HEK293 (cell line): ENCODE data around the gene FOXK2.

Source experiments
- CTCF ChIA-PET: fragments of 350-600 bp; formaldehyde crosslinking; extraction: SDS; loops from one replicate; lab custom pipeline; 2021; ENCODE audit warnings: antibody characterized with exemption; lab: Yijun Ruan, JAX
- POLR2A ChIA-PET: fragments of 300-600 bp; formaldehyde crosslinking; extraction: SDS; loops from one replicate; lab custom pipeline; 2020; ENCODE audit warnings: antibody characterized with exemption, inconsistent platforms; lab: Yijun Ruan, JAX
- H3K27ac ChIP-seq: fragments of 200-500 bp; sonication (Bioruptor generic); 2 replicates; pipeline ENCODE4 v1.5.1; 2014; ENCODE audit warnings: low read depth, low read length, control low read depth, inconsistent platforms; ENCODE audit errors: extremely low read depth
- H3K36me3 ChIP-seq, 2 experiments: fragments of 200-500 bp in 1 of 2; sonication (Bioruptor generic) in 1 of 2; 1 replicate in 1 of 2; 2 replicates in 1 of 2; pipeline ENCODE4 v1.5.1; 2014 to 2017; ENCODE audit warnings: inconsistent platforms in 2 of 2, low read length in 2 of 2; ENCODE audit not compliant: control insufficient read depth in 2 of 2, insufficient read depth in 1 of 2
- H3K4me1 ChIP-seq: fragments of 200-500 bp; sonication (Bioruptor generic); 2 replicates; pipeline ENCODE4 v1.5.1; 2014; ENCODE audit warnings: mild to moderate bottlenecking, low read length, inconsistent platforms; ENCODE audit not compliant: control insufficient read depth, insufficient read depth
- H3K4me3 ChIP-seq: 2 replicates; pipeline ENCODE4 v1.5.1; 2011; ENCODE audit warnings: low read depth, mild to moderate bottlenecking, control low read depth, low read length, moderate library complexity
- H3K9me3 ChIP-seq: fragments of 200-500 bp; sonication (Bioruptor generic); 2 replicates; pipeline ENCODE4 v1.5.1; 2014; ENCODE audit warnings: low read depth, low read length, inconsistent platforms; ENCODE audit not compliant: control insufficient read depth, insufficient read depth
- EGR2 ChIP-seq: fragments of 450-650 bp; formaldehyde crosslinking; IDR thresholded peaks from 2 replicates; pipeline ENCODE4 v1.5.1; 2016; ENCODE audit warnings: low read depth, missing biosample characterization, missing genetic modification characterization
- FEZF1 ChIP-seq: fragments of 450-650 bp; formaldehyde crosslinking; IDR thresholded peaks from 2 replicates; pipeline ENCODE4 v1.5.1; 2016; ENCODE audit warnings: missing biosample characterization, missing genetic modification characterization
- HOXC10 ChIP-seq: sonication (generic); formaldehyde crosslinking; IDR thresholded peaks from 2 replicates; pipeline ENCODE4 v1.8.1; 2023; ENCODE audit warnings: mild to moderate bottlenecking, missing genetic modification reagents
- HOXD13 ChIP-seq: sonication (generic); formaldehyde crosslinking; IDR thresholded peaks from 2 replicates; pipeline ENCODE4 v1.8.0; 2022; ENCODE audit warnings: missing genetic modification reagents, borderline replicate concordance
- KLF9 ChIP-seq: fragments of 450-650 bp; formaldehyde crosslinking; IDR thresholded peaks from 2 replicates; pipeline ENCODE4 v1.5.1; 2016; ENCODE audit warnings: missing biosample characterization, missing genetic modification characterization, low read depth
- SP2 ChIP-seq: fragments of 450-650 bp; formaldehyde crosslinking; IDR thresholded peaks from 2 replicates; pipeline ENCODE4 v1.5.1; 2016; ENCODE audit warnings: missing biosample characterization, missing genetic modification characterization
- YY2 ChIP-seq: fragments of 450-650 bp; formaldehyde crosslinking; IDR thresholded peaks from 2 replicates; pipeline ENCODE4 v1.5.1; 2016; ENCODE audit warnings: missing biosample characterization, missing genetic modification characterization
- ZBTB20 ChIP-seq: fragments of 450-650 bp; formaldehyde crosslinking; IDR thresholded peaks from 2 replicates; pipeline ENCODE4 v1.5.1; 2016; ENCODE audit warnings: missing biosample characterization, missing genetic modification characterization
- ZBTB44 ChIP-seq: fragments of 450-650 bp; IDR thresholded peaks from 2 replicates; pipeline ENCODE4 v1.5.1; 2018; ENCODE audit warnings: missing biosample characterization, mild to moderate bottlenecking, missing genetic modification characterization
- ZFHX2 ChIP-seq: fragments of 450-650 bp; formaldehyde crosslinking; conservative IDR thresholded peaks from 2 replicates; pipeline ENCODE4 v1.5.1; 2016; ENCODE audit warnings: missing biosample characterization, missing genetic modification characterization
- ZNF223 ChIP-seq: fragments of 450-650 bp; formaldehyde crosslinking; IDR thresholded peaks from 2 replicates; pipeline ENCODE4 v1.5.1; 2016; ENCODE audit warnings: missing biosample characterization, missing genetic modification characterization
- ZNF239 ChIP-seq: fragments of 450-650 bp; formaldehyde crosslinking; IDR thresholded peaks from 2 replicates; pipeline ENCODE4 v1.5.1; 2016; ENCODE audit warnings: missing biosample characterization, missing genetic modification characterization
- ZNF266 ChIP-seq: fragments of 450-650 bp; formaldehyde crosslinking; IDR thresholded peaks from 2 replicates; pipeline ENCODE4 v1.5.1; 2016; ENCODE audit warnings: missing biosample characterization, missing genetic modification characterization, low read depth
- ZNF335 ChIP-seq: fragments of 450-650 bp; formaldehyde crosslinking; conservative IDR thresholded peaks from 2 replicates; pipeline ENCODE4 v1.5.1; 2016; ENCODE audit warnings: missing biosample characterization, missing genetic modification characterization
- ZNF394 ChIP-seq: fragments of 450-650 bp; formaldehyde crosslinking; IDR thresholded peaks from 2 replicates; pipeline ENCODE4 v1.5.1; 2016; ENCODE audit warnings: missing biosample characterization, missing genetic modification characterization, mild to moderate bottlenecking, moderate library complexity, borderline replicate concordance
- ZNF529 ChIP-seq: fragments of 450-650 bp; formaldehyde crosslinking; IDR thresholded peaks from 2 replicates; pipeline ENCODE4 v1.5.1; 2017; ENCODE audit warnings: missing genetic modification characterization, missing biosample characterization; ENCODE audit not compliant: insufficient replicate concordance
- ZNF548 ChIP-seq: fragments of 450-650 bp; formaldehyde crosslinking; IDR thresholded peaks from 2 replicates; pipeline ENCODE4 v1.5.1; 2016; ENCODE audit warnings: missing biosample characterization, missing genetic modification characterization
- ZNF677 ChIP-seq: fragments of 450-650 bp; IDR thresholded peaks from 2 replicates; pipeline ENCODE4 v1.5.0; 2018; ENCODE audit warnings: missing biosample characterization, mild to moderate bottlenecking, missing genetic modification characterization, moderate library complexity
- ZNF747 ChIP-seq: fragments of 450-650 bp; formaldehyde crosslinking; IDR thresholded peaks from 2 replicates; pipeline ENCODE4 v1.5.1; 2016; ENCODE audit warnings: missing biosample characterization, missing genetic modification characterization
- ZSCAN30 ChIP-seq: fragments of 450-650 bp; IDR thresholded peaks from 2 replicates; pipeline ENCODE4 v1.5.1; 2018; ENCODE audit warnings: missing biosample characterization, mild to moderate bottlenecking, missing genetic modification characterization, moderate library complexity
- TF ChIP-seq, protein P1 (sequence below): fragments of 450-650 bp; formaldehyde crosslinking; IDR thresholded peaks from 2 replicates; pipeline ENCODE4 v1.5.1; 2016; ENCODE audit warnings: missing biosample characterization, missing genetic modification characterization
- TF ChIP-seq, protein P2 (sequence below): fragments of 450-650 bp; IDR thresholded peaks from 2 replicates; pipeline ENCODE4 v1.5.1; 2018; ENCODE audit warnings: missing biosample characterization, missing genetic modification characterization
- TF ChIP-seq, protein P3 (sequence below): fragments of 450-650 bp; formaldehyde crosslinking; IDR thresholded peaks from 2 replicates; pipeline ENCODE4 v1.5.1; 2016; ENCODE audit warnings: missing biosample characterization, missing genetic modification characterization, borderline replicate concordance
- TF ChIP-seq, protein P4 (sequence below): fragments of 450-650 bp; formaldehyde crosslinking; IDR thresholded peaks from 2 replicates; pipeline ENCODE4 v1.5.1; 2017; ENCODE audit warnings: missing biosample characterization, missing genetic modification characterization

Gene FOXK2

GRCh38 chr17:82629748-82630147 is 110.2 kb downstream of the FOXK2 start:
- TF ChIP-seq ZSCAN30 (tag by site-specific recombination) (no peak), ZNF677 (tag by site-specific recombination) (no peak), ZFHX2 (tag by site-specific recombination) (peak; percentile 73), EGR2 (peak; percentile 53), ZNF335 (tag by site-specific recombination) (no peak)
- TF ChIP-seq, protein P1, sequence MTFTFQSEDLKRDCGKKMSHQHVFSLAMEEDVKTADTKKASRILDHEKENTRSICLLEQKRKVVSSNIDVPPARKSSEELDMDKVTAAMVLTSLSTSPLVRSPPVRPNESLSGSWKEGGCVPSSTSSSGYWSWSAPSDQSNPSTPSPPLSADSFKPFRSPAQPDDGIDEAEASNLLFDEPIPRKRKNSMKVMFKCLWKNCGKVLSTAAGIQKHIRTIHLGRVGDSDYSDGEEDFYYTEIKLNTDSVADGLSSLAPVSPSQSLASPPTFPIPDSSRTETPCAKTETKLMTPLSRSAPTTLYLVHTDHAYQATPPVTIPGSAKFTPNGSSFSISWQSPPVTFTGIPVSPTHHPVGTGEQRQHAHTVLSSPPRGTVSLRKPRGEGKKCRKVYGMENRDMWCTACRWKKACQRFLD: no peak
- TF ChIP-seq, all 188 proteins: peak for 2
- Histone ChIP-seq H3K4me1 (no peaks in the 10 kb centered on the region), H3K9me3 (no peaks in the 10 kb centered on the region), H3K4me3 (no peak overlapping the region), H3K27ac (0 out of 2 replicates have a peak overlapping the region, but pooled peaks have one; percentile 17), H3K36me3 (peaks cover 83 to 85% of the 10 kb centered on the region in 2 experiments)
- CTCF ChIA-PET: no interaction called here
- POLR2A ChIA-PET: no interaction called here

- TF ChIP-seq HOXC10 (CRISPR knock-in tag) (no peak), FEZF1 (tag by site-specific recombination) (no peak), HOXD13 (CRISPR knock-in tag) (no peak), ZNF677 (tag by site-specific recombination) (no peak), ZNF529 (tag by site-specific recombination) (no peak), ZNF223 (tag by site-specific recombination) (no peak), ZNF239 (no peak), ZSCAN30 (tag by site-specific recombination) (no peak), YY2 (tag by site-specific recombination) (no peak), ZBTB44 (tag by site-specific recombination) (no peak)
- TF ChIP-seq, protein P2, sequence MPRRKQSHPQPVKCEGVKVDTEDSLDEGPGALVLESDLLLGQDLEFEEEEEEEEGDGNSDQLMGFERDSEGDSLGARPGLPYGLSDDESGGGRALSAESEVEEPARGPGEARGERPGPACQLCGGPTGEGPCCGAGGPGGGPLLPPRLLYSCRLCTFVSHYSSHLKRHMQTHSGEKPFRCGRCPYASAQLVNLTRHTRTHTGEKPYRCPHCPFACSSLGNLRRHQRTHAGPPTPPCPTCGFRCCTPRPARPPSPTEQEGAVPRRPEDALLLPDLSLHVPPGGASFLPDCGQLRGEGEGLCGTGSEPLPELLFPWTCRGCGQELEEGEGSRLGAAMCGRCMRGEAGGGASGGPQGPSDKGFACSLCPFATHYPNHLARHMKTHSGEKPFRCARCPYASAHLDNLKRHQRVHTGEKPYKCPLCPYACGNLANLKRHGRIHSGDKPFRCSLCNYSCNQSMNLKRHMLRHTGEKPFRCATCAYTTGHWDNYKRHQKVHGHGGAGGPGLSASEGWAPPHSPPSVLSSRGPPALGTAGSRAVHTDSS (tag by site-specific recombination): no peak
Observed at GRCh38 chr17:82630212-82630611, 110.7 kb downstream of the FOXK2 start.

DNA sequence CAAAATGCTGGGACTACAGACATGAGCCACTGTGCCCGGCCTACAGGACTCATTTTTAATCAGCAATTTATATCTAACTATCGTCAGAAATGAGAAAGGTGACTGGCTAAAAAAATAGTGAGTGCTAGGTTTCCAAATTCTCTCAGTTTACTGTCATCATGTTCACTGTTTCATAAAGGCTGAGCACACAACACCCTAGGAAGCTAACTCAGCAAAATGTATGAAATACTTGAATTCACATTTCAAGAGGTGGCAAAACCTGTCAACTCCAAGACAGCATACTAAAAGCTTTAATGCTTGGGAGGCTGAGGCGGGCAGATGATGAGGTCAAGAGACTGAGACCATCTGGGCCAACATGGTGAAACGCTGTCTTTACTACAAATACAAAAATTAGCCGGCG is 112.0 kb downstream of the FOXK2 start:
- Histone ChIP-seq H3K36me3 (peaks cover 74 to 77% of the 10 kb centered on the region in 2 experiments), H3K4me3 (no peak overlapping the region), H3K27ac (no peak overlapping the region), H3K9me3 (no peaks in the 10 kb centered on the region), H3K4me1 (no peaks in the 10 kb centered on the region)
- ChIA-PET POLR2A (no interaction called here), CTCF (interaction anchor here (2.4 kb wide), 1 partner anchor 16 kb away, joined by 8 read pairs; no protein-coding TSS in a partner anchor)
- TF ChIP-seq ZNF266 (tag by site-specific recombination) (no peak), SP2 (no peak), ZNF747 (tag by site-specific recombination) (no peak), ZNF394 (tag by site-specific recombination) (no peak), ZBTB20 (tag by site-specific recombination) (no peak), ZNF548 (tag by site-specific recombination) (no peak), KLF9 (tag by site-specific recombination) (no peak)
- TF ChIP-seq, protein P3, sequence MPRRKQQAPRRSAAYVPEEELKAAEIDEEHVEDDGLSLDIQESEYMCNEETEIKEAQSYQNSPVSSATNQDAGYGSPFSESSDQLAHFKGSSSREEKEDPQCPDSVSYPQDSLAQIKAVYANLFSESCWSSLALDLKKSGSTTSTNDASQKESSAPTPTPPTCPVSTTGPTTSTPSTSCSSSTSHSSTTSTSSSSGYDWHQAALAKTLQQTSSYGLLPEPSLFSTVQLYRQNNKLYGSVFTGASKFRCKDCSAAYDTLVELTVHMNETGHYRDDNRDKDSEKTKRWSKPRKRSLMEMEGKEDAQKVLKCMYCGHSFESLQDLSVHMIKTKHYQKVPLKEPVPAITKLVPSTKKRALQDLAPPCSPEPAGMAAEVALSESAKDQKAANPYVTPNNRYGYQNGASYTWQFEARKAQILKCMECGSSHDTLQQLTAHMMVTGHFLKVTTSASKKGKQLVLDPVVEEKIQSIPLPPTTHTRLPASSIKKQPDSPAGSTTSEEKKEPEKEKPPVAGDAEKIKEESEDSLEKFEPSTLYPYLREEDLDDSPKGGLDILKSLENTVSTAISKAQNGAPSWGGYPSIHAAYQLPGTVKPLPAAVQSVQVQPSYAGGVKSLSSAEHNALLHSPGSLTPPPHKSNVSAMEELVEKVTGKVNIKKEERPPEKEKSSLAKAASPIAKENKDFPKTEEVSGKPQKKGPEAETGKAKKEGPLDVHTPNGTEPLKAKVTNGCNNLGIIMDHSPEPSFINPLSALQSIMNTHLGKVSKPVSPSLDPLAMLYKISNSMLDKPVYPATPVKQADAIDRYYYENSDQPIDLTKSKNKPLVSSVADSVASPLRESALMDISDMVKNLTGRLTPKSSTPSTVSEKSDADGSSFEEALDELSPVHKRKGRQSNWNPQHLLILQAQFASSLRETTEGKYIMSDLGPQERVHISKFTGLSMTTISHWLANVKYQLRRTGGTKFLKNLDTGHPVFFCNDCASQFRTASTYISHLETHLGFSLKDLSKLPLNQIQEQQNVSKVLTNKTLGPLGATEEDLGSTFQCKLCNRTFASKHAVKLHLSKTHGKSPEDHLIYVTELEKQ: no peak
- TF ChIP-seq, protein P4, sequence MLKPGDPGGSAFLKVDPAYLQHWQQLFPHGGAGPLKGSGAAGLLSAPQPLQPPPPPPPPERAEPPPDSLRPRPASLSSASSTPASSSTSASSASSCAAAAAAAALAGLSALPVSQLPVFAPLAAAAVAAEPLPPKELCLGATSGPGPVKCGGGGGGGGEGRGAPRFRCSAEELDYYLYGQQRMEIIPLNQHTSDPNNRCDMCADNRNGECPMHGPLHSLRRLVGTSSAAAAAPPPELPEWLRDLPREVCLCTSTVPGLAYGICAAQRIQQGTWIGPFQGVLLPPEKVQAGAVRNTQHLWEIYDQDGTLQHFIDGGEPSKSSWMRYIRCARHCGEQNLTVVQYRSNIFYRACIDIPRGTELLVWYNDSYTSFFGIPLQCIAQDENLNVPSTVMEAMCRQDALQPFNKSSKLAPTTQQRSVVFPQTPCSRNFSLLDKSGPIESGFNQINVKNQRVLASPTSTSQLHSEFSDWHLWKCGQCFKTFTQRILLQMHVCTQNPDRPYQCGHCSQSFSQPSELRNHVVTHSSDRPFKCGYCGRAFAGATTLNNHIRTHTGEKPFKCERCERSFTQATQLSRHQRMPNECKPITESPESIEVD: no peak

More at GRCh38 chr17:82630212-82630611, 110.7 kb downstream of the FOXK2 start:
- peaks cover 81% of the 10 kb centered on the region in 2 experiments for H3K36me3 ChIP-seq
- H3K4me3 ChIP-seq: no peak overlapping the region
- H3K9me3 ChIP-seq: no peaks in the 10 kb centered on the region
- ChIA-PET POLR2A (no interaction called here), CTCF (no interaction called here)
- H3K4me1 ChIP-seq: no peaks in the 10 kb centered on the region
- no peak overlapping the region for H3K27ac ChIP-seq
